ENCODE measurements around the gene APH1B.

DNA sequence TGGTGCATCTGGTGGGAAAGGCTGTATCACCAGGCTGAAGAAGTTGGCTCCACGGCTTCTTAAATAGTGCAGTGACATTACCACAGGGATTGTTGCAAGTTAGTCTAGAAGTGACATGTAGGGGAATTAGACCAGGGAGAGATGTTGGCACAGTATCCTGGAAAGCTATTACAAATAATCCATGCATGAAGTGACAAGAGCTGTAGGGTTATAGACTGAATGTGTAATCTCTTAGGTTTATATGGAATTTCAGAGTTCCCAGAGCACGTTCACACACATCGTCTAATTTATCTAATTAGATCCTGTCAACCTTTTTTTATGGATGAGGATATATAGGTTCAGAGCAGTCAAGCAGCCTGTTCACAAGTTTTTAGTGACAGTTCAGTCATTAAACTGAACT lies 37.3 kb upstream of the APH1B start:
- TF ChIP-seq, protein P1, sequence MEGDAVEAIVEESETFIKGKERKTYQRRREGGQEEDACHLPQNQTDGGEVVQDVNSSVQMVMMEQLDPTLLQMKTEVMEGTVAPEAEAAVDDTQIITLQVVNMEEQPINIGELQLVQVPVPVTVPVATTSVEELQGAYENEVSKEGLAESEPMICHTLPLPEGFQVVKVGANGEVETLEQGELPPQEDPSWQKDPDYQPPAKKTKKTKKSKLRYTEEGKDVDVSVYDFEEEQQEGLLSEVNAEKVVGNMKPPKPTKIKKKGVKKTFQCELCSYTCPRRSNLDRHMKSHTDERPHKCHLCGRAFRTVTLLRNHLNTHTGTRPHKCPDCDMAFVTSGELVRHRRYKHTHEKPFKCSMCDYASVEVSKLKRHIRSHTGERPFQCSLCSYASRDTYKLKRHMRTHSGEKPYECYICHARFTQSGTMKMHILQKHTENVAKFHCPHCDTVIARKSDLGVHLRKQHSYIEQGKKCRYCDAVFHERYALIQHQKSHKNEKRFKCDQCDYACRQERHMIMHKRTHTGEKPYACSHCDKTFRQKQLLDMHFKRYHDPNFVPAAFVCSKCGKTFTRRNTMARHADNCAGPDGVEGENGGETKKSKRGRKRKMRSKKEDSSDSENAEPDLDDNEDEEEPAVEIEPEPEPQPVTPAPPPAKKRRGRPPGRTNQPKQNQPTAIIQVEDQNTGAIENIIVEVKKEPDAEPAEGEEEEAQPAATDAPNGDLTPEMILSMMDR (IDR thresholded peaks at IDR 0.05): no peak
- no peak for TF ChIP-seq POLR2A (IDR thresholded peaks at IDR 0.05)

Measured in uterus (tissue), 2 donors.